GM12878 (cell line): ENCODE data around the gene PPL. TPM values are rescaled to one million over a fixed set of nuclear protein-coding genes. Genes with fewer than 3 reads are reported as not detected.

ENCODE experiments used
- ATAC-seq: fragments of 200-7000 bp; cut with Tn5 transposase; 3 replicates; pipeline ENCODE4 v1.9.1; 2020; ENCODE audit warnings: mild to moderate bottlenecking, moderate library complexity
- Bru-seq: library from RNA; stranded (reverse); fragments of 400-500 nt; gene quantifications from one replicate; lab custom pipeline; 2021; lab: Mats Ljungman, UMichigan
- BruChase-seq, 2 experiments: library from RNA; stranded (reverse); fragments of 400-500 nt; gene quantifications; one replicate each; lab custom pipeline; 2021; lab: Mats Ljungman, UMichigan
- BruUV-seq: library from RNA; stranded (reverse); fragments of 400-500 nt; replicated peaks from 2 replicates; lab custom pipeline; 2021; lab: Mats Ljungman, UMichigan
- CTCF ChIA-PET: fragments of 300-600 bp; sonication (Branson Sonifier 250); formaldehyde crosslinking; extraction: SDS; loops from one replicate; lab custom pipeline; 2021; ENCODE audit warnings: inconsistent platforms; lab: Yijun Ruan, JAX
- POLR2A ChIA-PET: fragments of 350-600 bp; formaldehyde crosslinking; extraction: SDS; loops from one replicate; lab custom pipeline; 2021; ENCODE audit warnings: inconsistent platforms; lab: Charles Lee
- RAD21 ChIA-PET: fragments of 300-600 bp; sonication (Branson Sonifier 250); formaldehyde crosslinking; loops from one replicate; lab custom pipeline; 2023; ENCODE audit warnings: antibody characterized with exemption; ENCODE audit not compliant: unreplicated experiment; lab: Charles Lee
- SMC1A ChIA-PET: fragments of 300-600 bp; sonication (Branson Sonifier 250); formaldehyde crosslinking; loops from one replicate; lab custom pipeline; 2023; ENCODE audit not compliant: unreplicated experiment, uncharacterized antibody; lab: Charles Lee
- DNase-seq: peaks from one replicate; pipeline ENCODE4 v3.0.0-alpha.2; 2011; ENCODE audit warnings: low read depth, low spot score
- FAIRE-seq: peaks from 3 replicates; lab custom pipeline; 2011; peaks lifted over from hg19 to GRCh38; lab: Jason Lieb, UNC
- H2AFZ ChIP-seq: 2 replicates; pipeline ENCODE4 v1.6.0; 2011; ENCODE audit warnings: low read depth, low read length, control low read depth; ENCODE audit not compliant: control insufficient read depth
- H3K27ac ChIP-seq: 2 replicates; pipeline ENCODE4 v1.5.1; 2011; ENCODE audit warnings: control low read depth; ENCODE audit not compliant: control insufficient read depth, insufficient read depth
- H3K27me3 ChIP-seq, 2 experiments: replicated peaks in 1 of 2; 2 replicates each; pipeline versions ENCODE4 v1.6.0 to v1.6.1; 2011; ENCODE audit warnings: low read length in 1 of 2; ENCODE audit not compliant: control insufficient read depth in 2 of 2, insufficient read depth in 2 of 2
- H3K36me3 ChIP-seq, 2 experiments: 2 replicates each; pipeline ENCODE4 v1.5.1; 2011; ENCODE audit warnings: low read length in 1 of 2; ENCODE audit not compliant: control insufficient read depth in 2 of 2, insufficient read depth in 2 of 2
- H3K4me1 ChIP-seq: 2 replicates; pipeline ENCODE4 v1.6.1; 2011; ENCODE audit warnings: mild to moderate bottlenecking, low read length, moderate library complexity, mixed read lengths; ENCODE audit not compliant: control insufficient read depth, insufficient read depth
- H3K4me2 ChIP-seq: 2 replicates; pipeline ENCODE4 v1.6.0; 2011; ENCODE audit warnings: control low read depth; ENCODE audit not compliant: control insufficient read depth, insufficient read depth
- H3K4me3 ChIP-seq: fragments of 200-600 bp; sonication (generic); 2 replicates; pipeline ENCODE4 v1.5.1; 2016
- H3K79me2 ChIP-seq: 2 replicates; pipeline ENCODE4 v1.6.0; 2011; ENCODE audit warnings: low read length; ENCODE audit not compliant: control insufficient read depth, insufficient read depth
- H3K9ac ChIP-seq: 2 replicates; pipeline ENCODE4 v1.8.0; 2011; ENCODE audit warnings: low read length, control low read depth, mixed read lengths; ENCODE audit not compliant: control insufficient read depth, insufficient read depth
- H3K9me3 ChIP-seq: replicated peaks from 3 replicates; pipeline ENCODE4 v1.5.1; 2011; ENCODE audit warnings: mild to moderate bottlenecking, low read length; ENCODE audit not compliant: control insufficient read depth, insufficient read depth
- H4K20me1 ChIP-seq: 2 replicates; pipeline ENCODE4 v1.6.0; 2011; ENCODE audit not compliant: control insufficient read depth, insufficient read depth
- ATF7 ChIP-seq: fragments of 450-650 bp; IDR thresholded peaks from 2 replicates; pipeline ENCODE4 v1.6.1; 2016; ENCODE audit warnings: low read depth, mild to moderate bottlenecking
- CUX1 ChIP-seq: IDR thresholded peaks from 2 replicates; pipeline ENCODE4 v1.6.1; 2012; ENCODE audit warnings: improper control_type of control experiment, low read depth, low read length; ENCODE audit not compliant: insufficient replicate concordance
- EZH2 ChIP-seq: IDR thresholded peaks from 2 replicates; pipeline ENCODE4 v1.6.1; 2012; ENCODE audit warnings: low read depth, mild to moderate bottlenecking, control low read depth, inconsistent platforms, low read length, borderline replicate concordance; ENCODE audit not compliant: control insufficient read depth
- NFXL1 ChIP-seq: fragments of 450-650 bp; IDR thresholded peaks from 2 replicates; pipeline ENCODE4 v1.6.1; 2017; ENCODE audit warnings: antibody characterized with exemption, mild to moderate bottlenecking, borderline replicate concordance
- PRDM15 ChIP-seq: fragments of 450-650 bp; formaldehyde crosslinking; IDR thresholded peaks from 2 replicates; pipeline ENCODE4 v1.4.0; 2020; ENCODE audit warnings: mild to moderate bottlenecking, moderate library complexity
- RB1 ChIP-seq: fragments of 450-650 bp; formaldehyde crosslinking; IDR thresholded peaks from 2 replicates; pipeline ENCODE4 v1.6.1; 2017; ENCODE audit warnings: mild to moderate bottlenecking, borderline replicate concordance
- RCOR1 ChIP-seq: conservative IDR thresholded peaks from 2 replicates; pipeline ENCODE4 v1.6.1; 2012; ENCODE audit warnings: low read depth, low read length, improper control_type of control experiment
- TAF1 ChIP-seq: IDR thresholded peaks from 2 replicates; pipeline ENCODE4 v1.6.1; 2011; ENCODE audit warnings: mild to moderate bottlenecking, low read depth, low read length, borderline replicate concordance
- ZNF384 ChIP-seq: IDR thresholded peaks from 2 replicates; pipeline ENCODE4 v1.6.1; 2012; ENCODE audit warnings: low read depth, mild to moderate bottlenecking, low read length, improper control_type of control experiment, borderline replicate concordance
- WGBS: methylation state at CpG from one replicate; pipeline ENCODE4 v1.1.6; 2016; ENCODE audit warnings: low lambda C conversion rate; ENCODE audit not compliant: insufficient replicate concordance, insufficient coverage; ENCODE audit errors: missing lambda C conversion rate; 5-methylcytosine and 5-hydroxymethylcytosine counted together
- in situ Hi-C: fragments of 300-500 bp; cut with MboI; formaldehyde crosslinking; loops from 9 replicates; pipeline ENCODE4 v1.14.3; 2018; ENCODE audit warnings: mixed read lengths
- intact Hi-C: fragments of 100-400 bp; cut with micrococcal nuclease; formaldehyde crosslinking; loops from one replicate; pipeline ENCODE4 v1.14.2; 2022; ENCODE audit not compliant: unreplicated experiment
- long read RNA-seq, 2 experiments: library from polyadenylated mRNA; unstranded; transcript quantifications; one replicate each; pipeline ENCODE4 v2.0.0, GENCODE V29; 2019 to 2020
- polyA minus RNA-seq, 3 experiments: library from RNA; depleted of rRNA, polyadenylated mRNA; stranded (reverse); fragments of >200 nt; gene quantifications; 2 replicates each; pipeline ENCODE4 v1.2.3, GENCODE V29; 2011
- polyA plus RNA-seq, 11 experiments: library from polyadenylated mRNA; depleted of rRNA in 4 of 11; unstranded in 6 of 11; stranded (reverse) in 5 of 11; fragments of >200 nt; fragmentation: Nextera tagmentation in 4 of 11; fragmentation: Illumina TruSeq in 1 of 11; extraction: Ambion mirVana in 4 of 11; extraction: Trizol in 1 of 11; gene quantifications; 1 replicate in 1 of 11; 2 replicates in 10 of 11; pipeline versions ENCODE4 v1.2.1 to v1.2.3, GENCODE V29; 2011 to 2016; ENCODE audit warnings: inconsistent platforms in 2 of 11, missing spikeins in 2 of 11, low read depth in 1 of 11
- total RNA-seq, 4 experiments: library from RNA; depleted of rRNA in 3 of 4; stranded (reverse); fragments of >200 nt in 3 of 4; fragmentation: Illumina TruSeq in 1 of 4; extraction: Trizol in 1 of 4; gene quantifications; 2 replicates each; pipeline versions ENCODE4 v1.2.1 to v1.2.3, GENCODE V29; 2013 to 2021

Gene PPL
- total RNA-seq (2013; cell fraction: nucleolus; rRNA removed), result not detected in 2 replicates
- 0.05 and 0.06 TPM in 2 replicates for total RNA-seq (2014; rRNA removed)
- 0.04 TPM in 1 of 2 replicates, not detected in the other for total RNA-seq (2014; rRNA removed; fragmentation: Illumina TruSeq; extraction: Trizol)
- 0.11 and 0.18 TPM in 2 replicates for total RNA-seq (2021)
- polyA plus RNA-seq (2011; ENCODE audit: low read depth), result 0.29 TPM
- polyA plus RNA-seq (2011; rRNA removed), result 0.04 TPM in 1 of 2 replicates, not detected in the other
- 0.03 TPM in 2 replicates for polyA plus RNA-seq (2011; cell fraction: cytosol; rRNA removed)
- polyA plus RNA-seq (2011; cell fraction: nucleus; rRNA removed), result 0.12 and 0.18 TPM in 2 replicates
- 0.11 and 0.14 TPM in 2 replicates for polyA plus RNA-seq (2012)
- polyA plus RNA-seq (2014; fragmentation: Illumina TruSeq; extraction: Trizol), result 0.03 TPM in 1 of 2 replicates, not detected in the other
- polyA plus RNA-seq (2014; fragmentation: Nextera tagmentation; extraction: Ambion mirVana), result not detected
- 0.03 and 0.04 TPM in 2 replicates for polyA plus RNA-seq (2014; rRNA removed)
- polyA plus RNA-seq (2016; fragmentation: Nextera tagmentation; extraction: Ambion mirVana), result under 1 TPM; 0.19 to 0.47 TPM
- polyA minus RNA-seq (2011; rRNA and poly(A)+ RNA removed), result 0.05 TPM in 1 of 2 replicates, not detected in the other
- polyA minus RNA-seq (2011; cell fraction: cytosol; rRNA and poly(A)+ RNA removed), result 0.31 TPM in 1 of 2 replicates, not detected in the other
- not detected in 2 replicates for polyA minus RNA-seq (2011; cell fraction: nucleus; rRNA and poly(A)+ RNA removed)
- percentile 11 among the genes with signal in this experiment for Bru-seq, nascent RNA
- BruChase-seq, experiment 1, labeled RNA remaining after a 6-hour chase, result percentile 12 among the genes with signal in this experiment
- BruChase-seq, experiment 2, labeled RNA remaining after a 2-hour chase, result percentile 15 among the genes with signal in this experiment
- long read RNA-seq, experiment 1, result 0 reads
- long read RNA-seq, experiment 2, partial matches to known transcripts, result 0 of 1 reads
- long read RNA-seq, experiment 2, other reads (novel, unspliced or antisense), result 1 of 1 reads

GRCh38 chr16:4936991-4937781 is at the start of gene PPL:
TSS of gene PPL (minus strand) at chr16:4937148. CDS start at chr16:4937045, 103 bp downstream.
- Histone ChIP-seq H3K9ac (no peak within 1 kb of the TSS), H3K36me3 (no peaks in the 10 kb centered on the region), H2AFZ (no peak within 1 kb of the TSS), H3K27me3 (peaks cover 2 to 12% of the 10 kb centered on the region in 2 experiments; a peak in 3 of 4 replicates), H3K4me3 (0 out of 2 replicates have a peak within 1 kb of the TSS, but pooled peaks have one; percentile 32), H3K4me2 (peak within 1 kb of the TSS; percentile 71), H3K4me1 (no peaks in the 10 kb centered on the region), H3K27ac (no peak within 1 kb of the TSS), H3K9me3 (no peaks in the 10 kb centered on the region), H4K20me1 (no peaks in the 10 kb centered on the region; the same call in 1 of the 2 replicates), H3K79me2 (no peaks in the 10 kb centered on the region)
- DNase-seq (no peak), ATAC-seq (peak; percentile 81), FAIRE-seq (no peak)
- POLR2A ChIA-PET, result no interaction called here
- in situ Hi-C loops (no loop called here), intact Hi-C loops (no loop called here)
- CTCF ChIA-PET, result no interaction called here
- 25% methylated on average over 49 of the region's 76 CpGs for WGBS
- RAD21 ChIA-PET, result no interaction called here
- SMC1A ChIA-PET, result no interaction called here
- BruUV-seq, result no TSS peak
- TF ChIP-seq ZNF384 (no peak), PRDM15 (CRISPR knock-in tag) (no peak), EZH2 (no peak), CUX1 (no peak), RB1 (no peak), TAF1 (no peak), ATF7 (no peak), NFXL1 (no peak), RCOR1 (no peak)
